Ammon's horn (tissue), 1 donor: Measurements from ENCODE around the gene RPTOR.

Experiments
- DNase-seq: peaks from one replicate; pipeline ENCODE4 v3.0.0-alpha.2; 2016; ENCODE audit warnings: low spot score

The RPTOR gene

DNA sequence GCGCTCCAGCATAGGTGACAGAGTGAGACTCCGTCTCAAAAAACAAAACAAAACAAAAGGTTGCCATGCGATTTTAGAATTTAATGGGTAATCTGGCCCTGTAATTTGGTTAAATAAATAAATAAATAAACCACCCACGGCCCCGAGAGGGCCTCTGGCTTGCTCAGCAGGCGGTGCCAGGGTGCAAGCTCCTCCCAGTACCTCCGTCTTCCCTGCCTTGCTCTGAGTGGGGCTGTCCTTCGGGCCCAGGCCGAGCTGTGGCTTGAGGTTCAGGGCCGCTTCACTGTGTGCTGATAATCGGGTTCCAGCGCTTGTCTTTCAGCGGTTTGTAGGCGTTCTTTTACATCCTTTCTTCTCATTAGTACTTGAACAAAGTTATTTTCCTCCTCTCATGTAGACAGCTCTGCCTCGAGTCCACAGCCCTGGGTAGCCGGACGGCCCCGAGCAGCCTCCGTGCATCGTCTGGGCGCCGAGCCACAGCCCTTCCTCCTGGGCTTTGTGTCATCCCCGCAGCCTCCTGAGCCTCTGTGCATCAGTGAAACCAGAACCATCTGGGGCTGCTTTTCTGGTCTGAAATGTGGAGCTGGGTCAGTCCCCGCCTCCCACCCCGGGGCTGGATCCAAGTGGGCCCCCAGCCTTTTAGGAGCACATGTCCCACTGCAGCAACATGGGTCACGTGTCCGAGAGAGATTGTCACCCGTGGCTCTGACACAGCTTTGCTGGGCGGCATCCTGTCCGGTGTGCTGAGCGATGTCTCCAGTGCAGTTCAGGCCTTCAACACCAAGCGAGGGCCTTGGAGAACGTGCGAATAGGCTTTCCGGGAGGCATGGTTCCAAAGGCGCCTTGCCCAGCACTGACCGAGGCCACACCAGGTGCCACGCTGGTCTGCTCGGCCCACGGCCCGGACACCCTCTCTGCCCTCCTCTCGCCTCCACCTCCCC lies 289.6 kb downstream of the RPTOR start:
- peak; percentile 64 for DNase-seq

DNA sequence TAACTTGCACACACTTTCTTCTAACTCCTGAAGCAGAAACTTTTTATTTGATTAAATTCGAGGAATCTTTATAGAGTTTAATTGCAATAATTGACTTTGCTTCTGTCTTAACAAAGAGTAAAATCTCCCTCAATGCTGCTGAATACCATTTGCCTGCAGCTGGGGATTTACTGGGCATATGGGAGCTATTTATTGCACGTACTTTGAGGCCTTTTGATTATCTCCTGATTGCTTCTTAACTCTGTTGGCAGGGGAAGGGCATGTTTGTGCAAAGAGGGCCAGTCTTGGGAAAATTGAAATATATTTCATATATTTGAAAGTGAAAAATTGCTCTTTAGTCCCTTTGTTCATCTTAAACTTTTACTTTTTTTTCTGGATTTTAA lies 290.2 kb downstream of the RPTOR start:
- DNase-seq, result no peak

- DNase-seq, result peak; percentile 68
Observed at GRCh38 chr17:80835816-80836657, 291.4 kb downstream of the RPTOR start.

- no peak for DNase-seq
Observed at GRCh38 chr17:80836658-80836965, 292.0 kb downstream of the RPTOR start.

DNA sequence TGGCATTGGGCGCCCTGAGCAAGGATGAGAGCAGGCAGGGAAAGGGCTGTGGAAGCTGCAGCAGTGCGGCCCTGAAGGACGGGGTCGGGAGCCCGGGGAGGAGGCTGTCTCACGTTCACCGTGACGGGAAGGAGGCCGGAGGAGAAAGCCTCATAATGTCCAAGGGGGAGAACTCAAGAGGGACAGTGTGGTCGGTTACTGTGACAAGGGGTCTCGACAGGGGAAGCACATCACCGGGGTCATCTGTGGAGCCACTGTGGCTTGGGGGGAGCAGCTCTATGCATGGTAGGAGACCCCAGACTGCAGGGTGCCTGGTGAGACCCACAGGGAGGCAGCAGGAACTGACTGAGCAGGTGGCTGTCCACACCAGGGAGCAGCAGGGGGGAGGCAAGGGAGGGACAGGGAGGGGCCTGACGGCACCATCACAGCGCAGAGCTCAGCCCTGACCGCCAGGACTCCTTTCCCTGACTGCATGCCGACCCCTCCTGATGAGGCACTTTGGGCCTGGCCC lies 292.4 kb downstream of the RPTOR start:
- no peak for DNase-seq

- DNase-seq, result no peak
Observed at GRCh38 chr17:80837711-80838110, 293.1 kb downstream of the RPTOR start.

GRCh38 chr17:80838311-80839025 lies 293.8 kb downstream of the RPTOR start:
- DNase-seq, result no peak

GRCh38 chr17:80839026-80839345 lies 294.3 kb downstream of the RPTOR start:
- no peak for DNase-seq

DNA sequence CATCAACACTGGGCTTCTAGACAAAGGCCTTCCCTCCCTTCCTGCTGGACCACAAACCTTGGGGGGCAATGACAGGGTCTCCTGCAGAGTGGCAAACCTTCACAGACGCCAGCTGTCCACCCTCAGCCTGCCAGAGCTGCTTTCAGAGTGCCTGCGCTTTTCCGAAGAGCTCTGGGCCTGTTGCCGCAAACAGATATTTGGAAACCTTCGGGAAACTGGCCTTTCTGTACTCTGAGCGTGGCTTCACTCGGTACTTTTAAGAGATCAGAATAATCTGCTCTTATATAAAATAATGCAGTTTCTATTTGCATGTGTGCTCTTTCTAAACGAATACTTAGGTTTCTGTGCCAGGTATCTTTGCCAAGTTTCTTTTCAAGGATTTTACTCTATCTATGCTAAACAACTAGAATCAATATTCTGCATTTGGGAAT lies 294.9 kb downstream of the RPTOR start:
- DNase-seq, result peak; percentile 35

GRCh38 chr17:80839970-80840369 lies 295.3 kb downstream of the RPTOR start:
- no peak for DNase-seq

DNA sequence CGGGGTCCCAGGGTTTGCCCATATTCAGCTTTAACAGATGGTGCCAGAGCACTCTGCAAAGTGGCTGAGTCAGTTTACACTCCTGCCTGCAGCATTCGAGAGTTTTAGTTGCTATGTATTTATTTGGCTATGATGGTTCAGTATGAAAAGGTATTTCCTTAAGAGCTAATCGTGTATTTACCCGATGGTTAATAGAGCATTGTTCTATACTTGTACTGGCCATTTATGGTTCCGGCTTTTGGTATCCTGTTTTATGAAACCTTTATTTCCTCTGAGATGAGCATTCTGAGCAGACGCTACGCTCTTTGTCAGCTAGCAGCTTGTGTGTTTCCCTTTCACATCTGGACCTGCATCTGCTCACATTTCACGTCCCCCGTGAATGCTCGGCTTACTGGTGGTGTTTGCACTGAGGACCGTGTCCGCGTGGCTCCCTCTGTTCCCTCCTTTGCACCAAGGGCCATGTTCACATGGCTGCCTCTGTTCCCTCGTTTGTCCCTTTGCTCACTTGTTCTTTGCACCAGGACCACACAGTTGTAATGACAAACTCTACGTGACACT lies 297.9 kb downstream of the RPTOR start:
- no peak for DNase-seq

- no peak for DNase-seq
Observed at GRCh38 chr17:80843741-80844156, 299.1 kb downstream of the RPTOR start.

GRCh38 chr17:80844418-80844990 lies 299.9 kb downstream of the RPTOR start:
- DNase-seq, result no peak

DNA sequence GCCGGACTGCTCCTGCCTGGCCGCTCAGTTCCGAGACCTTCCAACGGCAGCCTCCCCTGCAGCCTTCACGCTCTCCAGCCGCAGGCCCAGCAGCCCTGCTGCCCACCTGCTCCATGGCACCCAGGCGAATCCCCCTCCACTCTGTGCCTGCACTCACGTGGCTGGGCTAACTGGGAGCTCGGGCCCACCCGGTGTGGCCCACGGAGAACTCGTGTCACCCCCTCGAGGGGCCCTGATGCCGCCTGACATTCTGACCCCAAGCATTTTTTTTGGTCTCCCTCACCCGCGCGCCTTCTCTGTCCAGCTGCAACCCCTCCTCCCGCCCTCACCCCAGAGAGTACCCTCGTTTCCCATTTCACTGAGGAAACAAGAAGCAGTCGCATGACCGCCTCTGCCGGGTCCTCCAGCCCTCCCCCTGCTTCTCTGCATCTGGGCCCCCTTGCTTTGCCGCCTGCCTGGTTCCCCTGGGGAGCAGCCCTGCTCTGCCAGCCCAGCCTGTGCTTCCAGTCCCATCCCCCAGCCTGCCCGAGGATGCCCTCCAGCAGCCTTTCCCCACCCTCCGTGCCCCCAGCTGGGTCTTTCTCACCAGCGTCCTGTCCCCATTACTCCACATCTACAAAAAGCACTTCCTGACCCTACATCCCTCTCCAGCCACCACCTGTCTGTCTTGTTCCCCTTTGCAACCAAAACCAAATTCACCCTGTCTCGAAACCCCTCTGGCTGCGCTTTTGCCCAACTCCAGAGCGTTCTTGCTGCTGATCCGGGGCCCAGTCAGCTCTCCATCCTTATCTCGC lies 300.6 kb downstream of the RPTOR start:
- DNase-seq, result no peak

- no peak for DNase-seq
Observed at GRCh38 chr17:80845863-80846671, 301.4 kb downstream of the RPTOR start.

GRCh38 chr17:80846932-80847331 lies 302.3 kb downstream of the RPTOR start:
- no peak for DNase-seq

- DNase-seq, result no peak
Observed at GRCh38 chr17:80847496-80848230, 303.0 kb downstream of the RPTOR start.

DNA sequence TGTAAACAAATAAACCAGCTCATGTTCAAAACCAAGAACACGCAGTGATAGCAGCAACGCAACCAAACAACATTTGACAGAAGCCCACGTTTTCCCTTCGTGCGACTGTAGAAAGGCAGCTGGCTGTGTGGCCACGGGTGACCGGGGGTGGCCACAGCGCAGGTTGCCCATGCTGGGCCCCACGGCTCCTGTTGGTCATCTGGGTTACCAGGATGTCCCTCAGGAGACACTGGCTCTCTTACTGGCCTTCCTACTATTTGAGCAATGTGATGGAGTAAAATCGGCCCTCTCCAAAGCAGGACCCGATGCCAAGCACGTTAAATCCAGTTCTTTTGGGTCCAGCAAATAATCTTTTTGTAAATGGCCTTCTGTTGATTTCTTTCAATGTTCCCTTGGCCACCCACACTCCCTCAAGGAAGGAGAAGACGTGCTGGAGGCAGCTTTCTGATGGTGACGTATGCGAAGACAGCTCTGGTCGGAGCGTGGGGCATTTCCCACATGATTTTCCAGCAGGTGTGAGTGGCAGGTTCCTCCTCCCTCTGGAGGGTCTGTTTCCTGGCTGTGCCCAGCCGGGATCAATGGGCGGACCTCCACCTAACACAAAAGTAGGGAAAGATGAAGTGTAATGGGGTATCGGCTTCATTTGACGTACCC lies 303.9 kb downstream of the RPTOR start:
- DNase-seq, result no peak

- no peak for DNase-seq
Observed at GRCh38 chr17:80849119-80849518, 304.5 kb downstream of the RPTOR start.
